A549 treated with DMSO at 1 μM for 4 hours (cell line): ENCODE data around the gene NPIPA7. TPM values are rescaled to one million over a fixed set of nuclear protein-coding genes. Genes with fewer than 3 reads are reported as not detected.

ENCODE experiments used
- total RNA-seq: library from RNA; stranded (reverse); fragments of 200-300 nt; extraction: Qiagen RNA extraction; gene quantifications from 5 replicates; pipeline ENCODE4 v1.2.3, GENCODE V29; 2022; ENCODE audit warnings: low read depth

The NPIPA7 gene
- total RNA-seq = 8.4 to 12.8 TPM (median 12.0 TPM) in 5 replicates

DNA sequence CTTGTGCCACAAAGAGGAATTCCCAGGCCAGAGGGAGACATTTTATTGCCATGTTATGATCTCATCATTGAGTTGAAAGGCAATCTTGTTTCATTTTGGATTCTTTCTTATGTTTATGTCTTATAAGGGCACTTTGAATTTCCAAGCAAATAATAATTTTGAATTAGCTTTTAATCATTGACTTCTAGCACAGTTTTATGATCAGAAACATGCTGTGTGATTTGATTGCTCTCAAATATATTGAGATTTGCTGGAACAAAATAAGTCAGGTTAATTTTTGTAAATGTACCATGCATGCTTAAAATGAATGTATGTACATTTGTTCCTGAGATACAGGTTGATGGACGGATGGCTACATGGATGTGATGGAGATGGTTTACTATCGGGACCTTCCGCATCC lies at the start of gene NPIPA7:
Gene NPIPA7 (plus strand): TSS at position 301 of the 400 bp plus-strand sequence. CDS start 105 bp downstream, outside the sequence.

Other genes with a start within 250 kb of the NPIPA7 start
- 0.96 to 1.3 TPM (median 1.1 TPM) in 5 replicates for gene ABCC6, start 155.6 kb upstream of the NPIPA7 start, total RNA-seq
- gene NOMO3, start 146.6 kb upstream of the NPIPA7 start, total RNA-seq = 24.5 to 29.8 TPM (median 29.4 TPM) in 5 replicates